Lower lobe of right lung (tissue), 2 donors: ENCODE results near the gene IL6. TPM values are rescaled to one million over a fixed set of nuclear protein-coding genes. Genes with fewer than 3 reads are reported as not detected.
A peak's percentile ranks its signal among the peaks of the same experiment; 100 is the strongest.

ENCODE experiments used
- ATAC-seq, 2 donors: fragments of 200-7000 bp; cut with Tn5 transposase; one replicate each; pipeline ENCODE4 v1.9.1; 2020 to 2022; ENCODE audit warnings: mild to moderate bottlenecking in 2 of 2, moderate library complexity in 2 of 2
- DNase-seq: peaks from one replicate; pipeline ENCODE4 v3.0.0-alpha.2; 2020
- H3K27ac ChIP-seq: fragments of 200-600 bp; one replicate; pipeline ENCODE4 v1.8.0; 2022
- H3K27me3 ChIP-seq: fragments of 200-600 bp; one replicate; pipeline ENCODE4 v1.8.0; 2022; ENCODE audit warnings: low read depth
- H3K36me3 ChIP-seq: fragments of 200-600 bp; one replicate; pipeline ENCODE4 v1.8.0; 2022; ENCODE audit warnings: mild to moderate bottlenecking
- H3K4me1 ChIP-seq: fragments of 200-600 bp; one replicate; pipeline ENCODE4 v1.8.0; 2022
- H3K4me3 ChIP-seq: fragments of 200-600 bp; one replicate; pipeline ENCODE4 v1.8.0; 2022; ENCODE audit warnings: mild to moderate bottlenecking
- H3K9me3 ChIP-seq: fragments of 200-600 bp; one replicate; pipeline ENCODE4 v1.8.0; 2022
- intact Hi-C: fragments of 100-400 bp; cut with DNase I; formaldehyde crosslinking; loops from one replicate; pipeline ENCODE4 v1.11.0; 2022
- total RNA-seq: library from RNA; stranded (reverse); fragmentation: NEBNext Ultra II Directional; extraction: Animal tissue kit (Norgen Biotek cat#: 25700); gene quantifications from one replicate; pipeline ENCODE4 v1.2.1, GENCODE V29; 2021
- TF ChIP-seq, protein P1 (sequence below): fragments of 200-600 bp; IDR thresholded peaks from one replicate; pipeline ENCODE4 v1.8.0; 2022; ENCODE audit warnings: antibody characterized with exemption, mild to moderate bottlenecking
- donor health status: DM: no; HTN: yes; CAD: no; lungs with severe emphysema.

The IL6 gene
- total RNA-seq, 1 donor from 2014 or later = 8.2 TPM

DNA sequence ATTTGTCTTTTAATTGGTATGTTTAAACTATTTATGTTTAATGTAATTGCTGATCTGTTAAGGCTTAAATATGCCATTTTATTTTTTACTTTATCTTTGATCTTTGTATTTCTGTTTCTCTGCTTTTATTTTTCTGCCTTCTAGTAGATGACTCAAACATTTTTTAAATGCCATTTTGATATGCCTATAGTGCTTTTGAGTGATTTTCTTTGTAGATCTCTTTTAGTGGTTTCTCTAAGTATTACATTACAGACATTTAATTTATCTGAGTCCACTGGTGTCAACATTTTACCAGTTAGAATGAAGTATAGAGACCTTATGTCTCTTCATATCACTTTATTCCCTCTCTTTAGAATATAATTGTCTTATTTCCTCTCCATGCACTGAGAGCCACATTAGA is 32.7 kb downstream of the IL6 start:
- intact Hi-C loops = no loop called here
- TF ChIP-seq, protein P1, sequence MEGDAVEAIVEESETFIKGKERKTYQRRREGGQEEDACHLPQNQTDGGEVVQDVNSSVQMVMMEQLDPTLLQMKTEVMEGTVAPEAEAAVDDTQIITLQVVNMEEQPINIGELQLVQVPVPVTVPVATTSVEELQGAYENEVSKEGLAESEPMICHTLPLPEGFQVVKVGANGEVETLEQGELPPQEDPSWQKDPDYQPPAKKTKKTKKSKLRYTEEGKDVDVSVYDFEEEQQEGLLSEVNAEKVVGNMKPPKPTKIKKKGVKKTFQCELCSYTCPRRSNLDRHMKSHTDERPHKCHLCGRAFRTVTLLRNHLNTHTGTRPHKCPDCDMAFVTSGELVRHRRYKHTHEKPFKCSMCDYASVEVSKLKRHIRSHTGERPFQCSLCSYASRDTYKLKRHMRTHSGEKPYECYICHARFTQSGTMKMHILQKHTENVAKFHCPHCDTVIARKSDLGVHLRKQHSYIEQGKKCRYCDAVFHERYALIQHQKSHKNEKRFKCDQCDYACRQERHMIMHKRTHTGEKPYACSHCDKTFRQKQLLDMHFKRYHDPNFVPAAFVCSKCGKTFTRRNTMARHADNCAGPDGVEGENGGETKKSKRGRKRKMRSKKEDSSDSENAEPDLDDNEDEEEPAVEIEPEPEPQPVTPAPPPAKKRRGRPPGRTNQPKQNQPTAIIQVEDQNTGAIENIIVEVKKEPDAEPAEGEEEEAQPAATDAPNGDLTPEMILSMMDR = no peak
- no peak overlapping the region for H3K4me3 ChIP-seq

DNA sequence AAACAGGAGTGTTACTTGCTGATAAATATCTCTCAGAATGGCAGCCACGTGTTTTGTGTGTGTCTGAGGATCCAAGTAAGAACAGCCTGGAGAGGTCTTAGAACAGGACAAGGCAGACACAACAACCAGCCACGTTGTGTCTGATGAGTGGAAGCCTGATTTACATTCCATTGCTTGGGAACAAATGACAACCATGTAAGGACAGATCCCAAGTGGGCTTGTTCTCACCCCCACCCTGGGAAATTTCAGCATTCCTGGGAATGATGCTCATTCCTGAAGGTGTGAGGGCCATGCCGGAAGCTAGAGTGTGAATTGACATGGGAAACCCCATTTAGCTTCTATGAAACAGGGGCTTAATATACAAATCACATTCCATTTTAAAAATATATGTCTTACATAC is 35.9 kb downstream of the IL6 start:
- TF ChIP-seq, protein P1 = no peak
- Histone ChIP-seq H3K4me3 (no peak overlapping the region), H3K27me3 (no peaks in the 10 kb centered on the region), H3K9me3 (peaks cover 8% of the 10 kb centered on the region), H3K27ac (no peak overlapping the region), H3K36me3 (no peaks in the 10 kb centered on the region), H3K4me1 (no peaks in the 10 kb centered on the region)
- DNase-seq (no peak), ATAC-seq (peak in 1 of 2 donors; percentile 26)
- intact Hi-C loops = no loop called here

More for the DNA sequence above, 32.7 kb downstream of the IL6 start:
- DNase-seq (no peak), ATAC-seq (no peak)
- H3K27ac ChIP-seq = no peak overlapping the region
- no peaks in the 10 kb centered on the region for H3K27me3 ChIP-seq
- no peaks in the 10 kb centered on the region for H3K36me3 ChIP-seq
- H3K4me1 ChIP-seq = no peaks in the 10 kb centered on the region
- peaks cover 8% of the 10 kb centered on the region for H3K9me3 ChIP-seq

DNA sequence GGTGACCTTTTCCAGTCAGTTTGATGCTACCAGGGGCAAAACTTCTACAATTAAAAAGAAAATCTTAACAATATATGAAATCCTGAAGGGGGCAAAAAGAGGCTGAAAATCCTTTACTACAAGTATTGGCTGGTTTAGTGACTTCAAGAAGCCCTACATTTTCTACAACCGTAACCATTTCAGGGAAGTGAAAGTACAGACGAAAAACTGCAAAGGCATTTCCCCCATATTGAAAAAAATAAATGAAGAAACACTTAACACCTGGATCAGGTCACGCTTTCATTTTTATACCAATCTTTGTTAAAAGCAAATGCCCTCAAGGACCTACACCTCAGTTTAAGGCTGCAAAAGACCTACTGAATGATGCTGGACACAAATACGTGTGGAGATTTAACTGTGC is 38.6 kb downstream of the IL6 start:
- no peaks in the 10 kb centered on the region for H3K4me1 ChIP-seq
- no peaks in the 10 kb centered on the region for H3K27me3 ChIP-seq
- TF ChIP-seq, protein P1 = no peak
- H3K36me3 ChIP-seq = no peaks in the 10 kb centered on the region
- intact Hi-C loops = no loop called here
- H3K9me3 ChIP-seq = no peaks in the 10 kb centered on the region
- ATAC-seq = no peak
- no peak for DNase-seq
- no peak overlapping the region for H3K27ac ChIP-seq
- H3K4me3 ChIP-seq = no peak overlapping the region

DNA sequence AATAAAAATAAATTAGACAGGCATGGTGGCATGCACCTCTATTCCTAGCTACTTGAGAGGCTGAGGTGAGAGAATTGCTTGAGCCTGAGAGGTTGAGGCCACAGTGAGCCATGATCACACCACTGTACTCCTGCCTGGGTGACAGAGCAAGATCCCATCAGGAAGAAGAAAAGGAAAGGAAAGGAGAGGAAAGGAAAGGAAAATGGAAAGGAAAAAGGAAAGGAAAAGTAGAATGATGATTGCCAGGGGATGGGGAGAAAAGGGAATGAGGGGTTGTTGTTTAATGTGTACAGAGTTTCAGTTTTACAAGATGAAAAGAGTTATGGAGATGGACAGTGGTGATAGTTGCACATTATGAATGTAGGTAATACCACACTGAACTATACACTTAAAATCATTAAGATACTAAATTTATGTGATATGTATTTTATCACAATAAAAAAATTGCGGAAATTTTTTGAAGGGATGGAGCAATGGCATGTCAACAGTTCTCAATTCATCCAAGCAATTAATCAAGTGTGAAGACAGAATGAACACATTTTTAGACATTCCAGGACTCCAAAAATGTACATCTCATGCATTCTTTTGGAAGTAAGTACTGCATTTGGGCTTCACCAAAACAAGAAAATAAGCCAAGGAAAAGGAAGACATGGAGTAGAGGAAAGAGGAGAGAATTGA is 44.3 kb downstream of the IL6 start:
- ATAC-seq (no peak), DNase-seq (no peak)
- Histone ChIP-seq H3K4me3 (no peak overlapping the region), H3K27me3 (no peaks in the 10 kb centered on the region), H3K4me1 (no peaks in the 10 kb centered on the region), H3K9me3 (no peaks in the 10 kb centered on the region), H3K27ac (no peak overlapping the region), H3K36me3 (no peaks in the 10 kb centered on the region)
- intact Hi-C loops = no loop called here
- TF ChIP-seq, protein P1 = no peak

GRCh38 chr7:22771872-22772228 is 44.9 kb downstream of the IL6 start:
- Histone ChIP-seq H3K9me3 (no peaks in the 10 kb centered on the region), H3K27ac (no peak overlapping the region), H3K36me3 (no peaks in the 10 kb centered on the region), H3K4me1 (no peaks in the 10 kb centered on the region), H3K27me3 (no peaks in the 10 kb centered on the region), H3K4me3 (no peak overlapping the region)
- TF ChIP-seq, protein P1 = no peak
- ATAC-seq = no peak
- intact Hi-C loops = no loop called here
- no peak for DNase-seq

DNA sequence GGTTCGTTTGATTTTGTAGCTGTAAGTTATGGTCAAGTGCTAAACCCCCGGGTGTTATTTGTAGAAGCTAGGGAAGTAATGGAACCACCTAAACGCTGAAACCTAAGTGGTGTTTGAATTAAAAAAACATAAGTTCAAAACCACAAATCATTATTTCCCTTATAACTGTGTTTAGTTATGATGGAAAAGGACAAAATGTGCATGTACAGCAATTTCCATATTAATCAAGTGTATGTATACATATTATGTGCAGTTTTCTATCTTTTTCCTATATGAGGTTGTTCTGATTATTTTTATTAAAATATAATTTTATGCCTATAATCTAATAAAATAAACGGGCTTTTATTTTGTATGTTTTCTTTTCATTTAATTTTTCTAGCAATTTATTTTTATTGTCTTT is 45.9 kb downstream of the IL6 start:
- intact Hi-C loops = no loop called here

More for the DNA sequence above, 45.9 kb downstream of the IL6 start:
- Histone ChIP-seq H3K36me3 (no peaks in the 10 kb centered on the region), H3K4me1 (no peaks in the 10 kb centered on the region), H3K9me3 (no peaks in the 10 kb centered on the region), H3K27me3 (no peaks in the 10 kb centered on the region), H3K27ac (no peak overlapping the region), H3K4me3 (no peak overlapping the region)
- ATAC-seq = no peak
- DNase-seq = no peak
- TF ChIP-seq, protein P1 = no peak
